HL-60 (cell line): ENCODE data around the gene CEND1.

Experiments used
- GABPA ChIP-seq: IDR thresholded peaks from 2 replicates; pipeline ENCODE4 v1.6.1; 2012; ENCODE audit warnings: low read depth
- POLR2AphosphoS5 ChIP-seq: IDR thresholded peaks from 2 replicates; pipeline ENCODE4 v1.6.1; 2012; ENCODE audit warnings: low read depth
- SPI1 ChIP-seq: IDR thresholded peaks from 2 replicates; pipeline ENCODE4 v1.6.1; 2012; ENCODE audit warnings: low read depth, mild to moderate bottlenecking, borderline replicate concordance
- TF ChIP-seq, protein P1 (sequence below): IDR thresholded peaks from one replicate; pipeline ENCODE4 v1.5.1; 2011; ENCODE audit warnings: low read length, control low read depth, inconsistent platforms; ENCODE audit not compliant: insufficient read depth

DNA sequence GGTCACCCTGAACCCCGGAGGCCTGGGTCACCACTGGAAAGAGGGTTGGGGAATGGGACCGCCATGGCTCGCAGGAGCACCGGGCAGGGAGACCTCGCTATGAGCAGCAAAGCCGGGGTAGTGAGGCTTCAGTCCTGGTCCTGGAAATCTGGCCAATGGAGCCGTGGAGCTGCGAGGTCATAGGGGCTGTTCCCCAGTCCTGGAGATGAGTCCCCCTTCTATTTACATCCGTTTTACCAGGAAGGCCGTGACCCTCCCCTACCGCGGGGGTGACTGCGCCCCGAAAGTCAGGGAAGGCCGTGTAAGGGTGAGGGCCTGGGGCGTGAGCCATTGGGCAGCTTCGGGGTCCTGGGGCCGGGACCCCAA lies 14.7 kb upstream of the CEND1 start:
- TF ChIP-seq, protein P1, sequence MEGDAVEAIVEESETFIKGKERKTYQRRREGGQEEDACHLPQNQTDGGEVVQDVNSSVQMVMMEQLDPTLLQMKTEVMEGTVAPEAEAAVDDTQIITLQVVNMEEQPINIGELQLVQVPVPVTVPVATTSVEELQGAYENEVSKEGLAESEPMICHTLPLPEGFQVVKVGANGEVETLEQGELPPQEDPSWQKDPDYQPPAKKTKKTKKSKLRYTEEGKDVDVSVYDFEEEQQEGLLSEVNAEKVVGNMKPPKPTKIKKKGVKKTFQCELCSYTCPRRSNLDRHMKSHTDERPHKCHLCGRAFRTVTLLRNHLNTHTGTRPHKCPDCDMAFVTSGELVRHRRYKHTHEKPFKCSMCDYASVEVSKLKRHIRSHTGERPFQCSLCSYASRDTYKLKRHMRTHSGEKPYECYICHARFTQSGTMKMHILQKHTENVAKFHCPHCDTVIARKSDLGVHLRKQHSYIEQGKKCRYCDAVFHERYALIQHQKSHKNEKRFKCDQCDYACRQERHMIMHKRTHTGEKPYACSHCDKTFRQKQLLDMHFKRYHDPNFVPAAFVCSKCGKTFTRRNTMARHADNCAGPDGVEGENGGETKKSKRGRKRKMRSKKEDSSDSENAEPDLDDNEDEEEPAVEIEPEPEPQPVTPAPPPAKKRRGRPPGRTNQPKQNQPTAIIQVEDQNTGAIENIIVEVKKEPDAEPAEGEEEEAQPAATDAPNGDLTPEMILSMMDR, result no peak
- no peak for TF ChIP-seq POLR2AphosphoS5
- TF ChIP-seq GABPA, result no peak
- TF ChIP-seq SPI1, result no peak
